Measurements from ENCODE around the gene KLF6. TPM values are rescaled to one million over a fixed set of nuclear protein-coding genes. Genes with fewer than 3 reads are reported as not detected.

KLF6 gene
- total and polyA plus RNA-seq, 2 of the 4 experiments (the other 2 are of a cell fraction): 69.0 to 123 TPM

- WGBS, 2 experiments (ENCODE audit: extremely low coverage in 2 of 2, insufficient read length in 1 of 2): no CpG with 5 or more reads among the region's 5 CpGs
- no TSS peak for BruUV-seq (replicated peaks)
- in situ Hi-C loops (cut with MboI; ENCODE audit: low sequenced_read_pairs): no loop called here
Observed at GRCh38 chr10:3761904-3762303, 23.1 kb downstream of the KLF6 start.

More at GRCh38 chr10:3761904-3762303, 23.1 kb downstream of the KLF6 start:
- H4K5ac ChIP-seq (ENCODE audit: low read depth, low read length): no peak overlapping the region
- H3K18ac ChIP-seq (ENCODE audit: low read depth, low read length): no peak overlapping the region
- H3K4me3 ChIP-seq (ENCODE audit: insufficient read depth, low read depth, low read length): no peak overlapping the region
- POLR2A ChIA-PET (ENCODE audit: unreplicated experiment): interaction anchor here (0.6 kb wide), 1 partner anchor 23 kb away, joined by 7 read pairs; the partner anchor contains the start of gene KLF6
- DNase-seq (peak; percentile 35), ATAC-seq (ENCODE audit: low read depth) (peak; percentile 42)
- no peak overlapping the region for H3K27ac ChIP-seq (ENCODE audit: insufficient read depth, low read length)
- no peak overlapping the region for H3K56ac ChIP-seq (ENCODE audit: extremely low read depth, insufficient read depth, low read length)
- H3K4ac ChIP-seq (ENCODE audit: low read depth, low read length): no peak overlapping the region
- no peak overlapping the region for H3K23ac ChIP-seq (ENCODE audit: low read depth, low read length)
- intact Hi-C loops (cut with micrococcal nuclease): loop anchor here (5.0 kb wide), 2 partner anchors 80 to 370 kb away; no protein-coding TSS in a partner anchor
- dilution Hi-C loops (cut with HindIII; ENCODE audit: low sequenced_read_pairs, unreplicated experiment): no loop called here
- H3K4me2 ChIP-seq (ENCODE audit: low read depth, low read length): no peak overlapping the region
- H2BK20ac ChIP-seq (ENCODE audit: low read depth, low read length): no peak overlapping the region
- 0 out of 2 replicates have a peak overlapping the region, but pooled peaks have one; percentile 0 for H4K91ac ChIP-seq (ENCODE audit: insufficient read depth, low read depth, low read length)
- no peak overlapping the region for H2BK5ac ChIP-seq (ENCODE audit: low read depth, low read length, poor library complexity, severe bottlenecking)
- CTCF ChIA-PET: interaction anchor here (0.6 kb wide), 1 partner anchor 516 kb away, joined by 4 read pairs; no protein-coding TSS in a partner anchor
- no peak overlapping the region for H3K9ac ChIP-seq (ENCODE audit: low read depth, low read length)
- peak overlapping the region; percentile 54; the same call in 1 of the 3 replicates for H2BK15ac ChIP-seq (ENCODE audit: low read depth, low read length)
- H3K14ac ChIP-seq (replicated peaks; ENCODE audit: low read depth, low read length): no peak overlapping the region
- TF ChIP-seq SMC3 (IDR thresholded peaks at IDR 0.05; ENCODE audit: low read depth, low read length): no peak
- no peak for TF ChIP-seq MAZ (IDR thresholded peaks at IDR 0.05; ENCODE audit: borderline replicate concordance, low read depth, low read length)
- no peak for TF ChIP-seq POLR2A (IDR thresholded peaks at IDR 0.05; ENCODE audit: low read depth, low read length)
- no peak for TF ChIP-seq MAFK (IDR thresholded peaks at IDR 0.05; ENCODE audit: low read depth, low read length)
- no peak for TF ChIP-seq BHLHE40 (IDR thresholded peaks at IDR 0.05; ENCODE audit: low read depth, low read length)
- TF ChIP-seq CHD1 (IDR thresholded peaks at IDR 0.05; ENCODE audit: low read depth, low read length): no peak
- TF ChIP-seq, protein P1, sequence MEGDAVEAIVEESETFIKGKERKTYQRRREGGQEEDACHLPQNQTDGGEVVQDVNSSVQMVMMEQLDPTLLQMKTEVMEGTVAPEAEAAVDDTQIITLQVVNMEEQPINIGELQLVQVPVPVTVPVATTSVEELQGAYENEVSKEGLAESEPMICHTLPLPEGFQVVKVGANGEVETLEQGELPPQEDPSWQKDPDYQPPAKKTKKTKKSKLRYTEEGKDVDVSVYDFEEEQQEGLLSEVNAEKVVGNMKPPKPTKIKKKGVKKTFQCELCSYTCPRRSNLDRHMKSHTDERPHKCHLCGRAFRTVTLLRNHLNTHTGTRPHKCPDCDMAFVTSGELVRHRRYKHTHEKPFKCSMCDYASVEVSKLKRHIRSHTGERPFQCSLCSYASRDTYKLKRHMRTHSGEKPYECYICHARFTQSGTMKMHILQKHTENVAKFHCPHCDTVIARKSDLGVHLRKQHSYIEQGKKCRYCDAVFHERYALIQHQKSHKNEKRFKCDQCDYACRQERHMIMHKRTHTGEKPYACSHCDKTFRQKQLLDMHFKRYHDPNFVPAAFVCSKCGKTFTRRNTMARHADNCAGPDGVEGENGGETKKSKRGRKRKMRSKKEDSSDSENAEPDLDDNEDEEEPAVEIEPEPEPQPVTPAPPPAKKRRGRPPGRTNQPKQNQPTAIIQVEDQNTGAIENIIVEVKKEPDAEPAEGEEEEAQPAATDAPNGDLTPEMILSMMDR (conservative IDR thresholded peaks at IDR 0.05; ENCODE audit: low read depth, low read length): no peak
- no peak for TF ChIP-seq FOS (IDR thresholded peaks at IDR 0.05; ENCODE audit: low read depth, low read length)
- peaks cover 12% of the 10 kb centered on the region for H3K4me1 ChIP-seq (ENCODE audit: control insufficient read depth, insufficient read depth, low read length)
- H2BK120ac ChIP-seq (ENCODE audit: low read depth, low read length): no peak overlapping the region
- H2AK9ac ChIP-seq (replicated peaks; ENCODE audit: low read depth, low read length, poor library complexity): no peak overlapping the region
- H2AFZ ChIP-seq (replicated peaks; ENCODE audit: low read length, poor library complexity): no peak overlapping the region
- H4K20me1 ChIP-seq (ENCODE audit: insufficient read depth, low read length): no peaks in the 10 kb centered on the region
- no peaks in the 10 kb centered on the region for H3K9me3 ChIP-seq (ENCODE audit: control insufficient read depth, insufficient read depth, low read length)
- no peak overlapping the region for H2AK5ac ChIP-seq (ENCODE audit: low read depth, low read length)
- H3K27me3 ChIP-seq (ENCODE audit: control insufficient read depth, insufficient read depth, low read length): no peaks in the 10 kb centered on the region
- no peaks in the 10 kb centered on the region for H3K36me3 ChIP-seq (ENCODE audit: control insufficient read depth, insufficient read depth, low read length)
- no peaks in the 10 kb centered on the region for H3K79me1 ChIP-seq (ENCODE audit: low read depth in 1 of 2, low read length in 2 of 2)
- peaks cover 6% of the 10 kb centered on the region for H3K9me1 ChIP-seq (ENCODE audit: insufficient read depth, low read length)
- no peak overlapping the region for H4K8ac ChIP-seq (ENCODE audit: low read depth in 2 of 2, low read length in 2 of 2)
